Retinal pigment epithelial cell (primary cell): ENCODE data around the gene RNF31.

ENCODE experiments used
- DNase-seq: peaks from one replicate; pipeline ENCODE4 v3.0.0-alpha.2; 2010; ENCODE audit warnings: low read depth
- H3K4me3 ChIP-seq: 2 replicates; pipeline ENCODE4 v1.5.1; 2011; ENCODE audit warnings: mild to moderate bottlenecking, low read length, control low read depth, moderate library complexity
- TF ChIP-seq, protein P1 (sequence below): conservative IDR thresholded peaks from 2 replicates; pipeline ENCODE4 v1.5.1; 2011; ENCODE audit warnings: low read depth, low read length, control low read depth, inconsistent platforms

RNF31 gene

DNA sequence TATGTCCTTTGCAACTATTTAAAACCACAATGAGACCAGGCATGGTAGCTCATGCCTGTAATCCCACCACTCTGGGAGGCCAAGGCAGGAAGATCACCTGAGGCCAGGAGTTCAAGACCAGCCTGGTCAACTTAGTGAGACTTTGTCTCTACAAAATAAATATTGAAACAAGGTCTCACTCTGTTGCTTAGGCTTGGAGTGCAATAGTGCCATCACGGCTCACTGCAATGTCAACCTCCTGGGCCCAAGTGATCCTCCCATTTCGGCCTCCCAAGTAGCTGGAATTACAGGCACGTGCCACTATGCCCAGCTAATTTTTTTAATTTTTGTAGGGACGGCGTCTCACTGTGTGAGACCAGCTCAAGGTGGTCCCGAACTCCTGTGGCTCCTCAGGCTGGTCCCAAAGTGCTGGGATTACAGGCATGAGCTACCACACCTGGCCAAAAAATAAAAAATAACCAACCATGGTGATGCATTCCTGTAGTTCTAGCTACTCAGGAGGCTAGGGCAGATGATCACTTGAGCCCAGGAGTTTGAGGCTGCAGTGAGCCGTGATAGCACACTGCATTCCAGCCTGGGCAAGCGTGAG, 17.8 kb upstream of the RNF31 start:
- TF ChIP-seq, protein P1, sequence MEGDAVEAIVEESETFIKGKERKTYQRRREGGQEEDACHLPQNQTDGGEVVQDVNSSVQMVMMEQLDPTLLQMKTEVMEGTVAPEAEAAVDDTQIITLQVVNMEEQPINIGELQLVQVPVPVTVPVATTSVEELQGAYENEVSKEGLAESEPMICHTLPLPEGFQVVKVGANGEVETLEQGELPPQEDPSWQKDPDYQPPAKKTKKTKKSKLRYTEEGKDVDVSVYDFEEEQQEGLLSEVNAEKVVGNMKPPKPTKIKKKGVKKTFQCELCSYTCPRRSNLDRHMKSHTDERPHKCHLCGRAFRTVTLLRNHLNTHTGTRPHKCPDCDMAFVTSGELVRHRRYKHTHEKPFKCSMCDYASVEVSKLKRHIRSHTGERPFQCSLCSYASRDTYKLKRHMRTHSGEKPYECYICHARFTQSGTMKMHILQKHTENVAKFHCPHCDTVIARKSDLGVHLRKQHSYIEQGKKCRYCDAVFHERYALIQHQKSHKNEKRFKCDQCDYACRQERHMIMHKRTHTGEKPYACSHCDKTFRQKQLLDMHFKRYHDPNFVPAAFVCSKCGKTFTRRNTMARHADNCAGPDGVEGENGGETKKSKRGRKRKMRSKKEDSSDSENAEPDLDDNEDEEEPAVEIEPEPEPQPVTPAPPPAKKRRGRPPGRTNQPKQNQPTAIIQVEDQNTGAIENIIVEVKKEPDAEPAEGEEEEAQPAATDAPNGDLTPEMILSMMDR: no peak
- no peak for DNase-seq
- no peak overlapping the region for H3K4me3 ChIP-seq

DNA sequence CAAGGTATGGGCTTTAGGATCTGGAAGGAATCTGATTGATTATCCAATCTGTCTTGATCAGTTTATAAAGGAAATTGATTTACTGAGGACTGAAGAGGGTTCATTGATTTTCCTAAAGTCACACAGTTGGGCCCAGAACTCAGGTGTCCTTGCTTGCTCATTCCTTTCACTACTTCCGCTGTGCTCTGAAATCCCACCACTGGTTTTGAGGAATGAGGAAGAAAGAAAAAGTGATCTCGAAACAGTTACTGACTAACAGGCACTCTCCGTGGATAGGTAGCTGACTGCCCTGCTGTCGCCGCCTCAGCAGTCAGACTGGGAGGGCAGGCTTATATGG, 16.9 kb upstream of the RNF31 start, which contains the start of gene FITM1:
FITM1 (plus strand) TSS at position 280 of the 337 bp plus-strand sequence. CDS start 905 bp downstream, outside the sequence.
- no peak for DNase-seq
- TF ChIP-seq, protein P1: no peak
- no peak within 1 kb of the TSS for H3K4me3 ChIP-seq

DNA sequence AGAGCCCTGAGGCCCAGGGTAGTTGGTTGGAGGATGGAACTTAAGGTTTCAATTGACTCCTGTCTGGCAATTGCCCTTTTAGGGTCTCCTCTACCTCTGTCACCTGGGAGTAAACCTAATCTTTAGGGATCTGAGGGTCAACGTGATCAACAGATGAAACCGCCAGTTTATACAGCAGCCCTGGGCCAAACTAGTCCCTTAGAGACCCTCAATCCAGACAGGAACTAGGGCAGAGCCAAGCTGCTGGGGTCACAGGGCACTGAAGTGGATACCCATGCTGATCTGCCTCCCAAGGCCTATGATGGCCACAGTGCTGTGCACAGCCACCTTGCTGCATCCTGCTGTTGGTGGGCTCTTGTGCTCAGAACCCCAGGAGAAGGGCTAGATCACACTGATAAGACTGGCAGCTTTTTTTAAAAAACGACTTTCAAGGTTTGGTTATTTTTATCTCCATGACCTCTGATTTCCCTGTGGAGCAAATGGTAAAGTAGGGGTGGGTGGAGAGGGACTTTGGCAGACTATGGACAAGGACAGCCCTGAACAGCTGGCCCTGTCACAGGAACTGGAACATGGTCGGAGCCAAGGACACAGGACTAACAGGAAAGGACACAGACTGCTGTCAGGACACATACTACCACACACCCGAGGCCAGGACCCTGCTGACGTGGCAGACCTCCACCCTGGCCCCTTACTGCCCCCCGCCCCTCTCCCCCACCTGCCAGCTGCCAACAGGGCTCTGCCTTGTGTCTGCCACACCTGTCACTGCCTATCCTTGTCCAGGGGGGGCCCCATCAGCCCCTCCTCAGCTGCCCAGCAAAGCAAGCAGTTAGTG, 16.4 kb upstream of the RNF31 start:
- no peak for DNase-seq
- H3K4me3 ChIP-seq: no peak overlapping the region
- TF ChIP-seq, protein P1: no peak

DNA sequence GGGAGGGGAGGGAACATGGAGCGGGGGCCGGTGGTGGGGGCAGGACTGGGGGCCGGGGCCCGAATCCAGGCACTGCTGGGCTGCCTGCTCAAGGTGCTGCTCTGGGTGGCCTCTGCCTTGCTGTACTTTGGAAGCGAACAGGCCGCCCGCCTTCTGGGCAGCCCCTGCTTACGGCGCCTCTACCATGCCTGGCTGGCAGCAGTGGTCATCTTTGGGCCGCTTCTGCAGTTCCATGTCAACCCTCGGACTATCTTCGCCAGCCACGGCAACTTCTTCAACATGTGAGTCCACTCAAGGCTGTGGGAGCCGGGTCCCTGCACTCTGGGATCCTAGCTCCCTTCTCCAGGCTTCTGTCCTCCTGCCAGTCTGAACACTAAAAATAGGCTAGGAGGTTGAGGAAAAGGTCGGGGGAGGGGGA, 15.7 kb upstream of the RNF31 start:
- DNase-seq: no peak
- H3K4me3 ChIP-seq: no peak overlapping the region
- TF ChIP-seq, protein P1: no peak

DNA sequence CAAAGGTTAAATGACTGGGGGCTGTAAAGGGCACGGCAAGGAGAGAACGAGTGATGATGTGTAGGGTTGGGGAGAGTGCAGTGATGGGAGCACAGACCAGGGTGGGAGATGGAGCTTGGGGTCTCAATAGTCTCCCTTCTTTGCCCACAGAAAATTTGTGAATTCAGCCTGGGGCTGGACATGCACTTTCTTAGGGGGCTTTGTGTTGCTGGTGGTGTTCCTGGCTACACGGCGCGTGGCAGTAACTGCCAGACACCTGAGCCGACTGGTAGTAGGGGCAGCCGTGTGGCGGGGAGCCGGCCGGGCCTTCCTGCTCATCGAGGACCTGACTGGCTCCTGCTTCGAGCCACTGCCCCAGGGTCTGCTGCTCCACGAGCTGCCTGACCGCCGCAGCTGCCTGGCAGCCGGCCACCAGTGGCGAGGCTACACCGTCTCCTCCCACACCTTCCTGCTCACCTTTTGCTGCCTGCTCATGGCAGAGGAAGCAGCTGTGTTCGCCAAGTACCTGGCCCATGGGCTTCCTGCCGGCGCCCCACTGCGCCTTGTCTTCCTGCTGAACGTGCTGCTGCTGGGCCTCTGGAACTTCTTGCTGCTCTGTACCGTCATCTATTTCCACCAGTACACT, 15.1 kb upstream of the RNF31 start:
- H3K4me3 ChIP-seq: no peak overlapping the region
- no peak for DNase-seq
- TF ChIP-seq, protein P1: no peak

DNA sequence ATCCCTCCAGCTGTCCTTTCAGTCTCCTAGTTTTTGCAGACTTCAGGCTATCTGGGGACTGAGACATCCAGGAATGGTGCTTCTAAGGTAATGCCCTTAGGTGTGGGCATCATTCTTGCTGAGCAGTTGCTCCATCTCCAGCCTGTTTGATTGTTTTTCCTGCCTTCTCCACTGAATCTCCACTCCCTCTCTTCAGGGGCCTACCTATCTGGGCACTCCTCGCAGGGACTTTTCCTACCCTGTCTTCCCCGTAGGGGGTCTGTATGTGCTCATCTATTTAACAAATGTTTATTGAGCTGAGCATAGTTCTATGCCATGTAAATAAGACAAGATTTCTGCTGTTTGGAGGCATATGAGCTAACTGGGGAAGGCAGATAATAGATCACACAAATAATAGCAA, 14.3 kb upstream of the RNF31 start:
- no peak overlapping the region for H3K4me3 ChIP-seq

More for the DNA sequence above, 14.3 kb upstream of the RNF31 start:
- no peak for DNase-seq
- TF ChIP-seq, protein P1: no peak
